Panc1 (cell line): ENCODE data around the gene KLF9.
"Not testable (repeated sequence)": the region's sequence is repeated elsewhere in the genome, so short reads cannot be mapped to it uniquely, and the experiment has no call there.

Source experiments
- POLR2AphosphoS5 ChIP-seq: IDR thresholded peaks from 2 replicates; pipeline ENCODE4 v1.6.1; 2012; ENCODE audit warnings: mild to moderate bottlenecking, low read depth, low read length, moderate library complexity
- SIN3A ChIP-seq: IDR thresholded peaks from 2 replicates; pipeline ENCODE4 v1.6.1; 2012; ENCODE audit warnings: low read depth, mild to moderate bottlenecking, low read length, moderate library complexity, borderline replicate concordance; ENCODE audit not compliant: insufficient read depth
- TCF7L2 ChIP-seq: IDR thresholded peaks from 2 replicates; pipeline ENCODE4 v1.6.1; 2011; ENCODE audit warnings: mild to moderate bottlenecking, low read depth, low read length, inconsistent platforms
- TF ChIP-seq, protein P1 (sequence below): fragments of 450-650 bp; IDR thresholded peaks from 2 replicates; pipeline ENCODE4 v1.5.1; 2017; ENCODE audit warnings: mild to moderate bottlenecking
- TF ChIP-seq, protein P2 (sequence below), 2 experiments: IDR thresholded peaks; 2 replicates each; pipeline ENCODE4 v1.6.1; 2011 to 2012; ENCODE audit warnings: low read depth in 2 of 2, control low read depth in 1 of 2, low read length in 1 of 2, mild to moderate bottlenecking in 1 of 2, moderate library complexity in 1 of 2; ENCODE audit not compliant: insufficient read depth in 1 of 2

DNA sequence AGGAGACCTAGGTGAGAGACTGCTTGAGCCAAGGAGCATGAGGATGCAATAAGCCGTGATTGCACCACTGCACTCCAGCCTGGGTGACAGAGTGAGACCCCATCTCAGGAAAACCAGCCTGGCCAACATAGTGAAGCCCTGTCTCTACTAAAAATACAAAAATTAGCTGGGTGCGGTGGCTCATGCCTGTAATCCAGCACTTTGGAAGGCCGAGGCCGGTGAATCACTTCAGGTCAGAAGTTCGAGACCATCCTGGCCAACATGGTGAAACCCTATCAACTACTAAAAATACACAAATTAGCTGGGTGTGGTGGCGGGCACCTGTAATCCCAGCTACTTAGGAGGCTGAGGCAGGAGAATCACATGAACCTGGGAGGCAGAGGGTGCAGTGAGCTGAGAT lies 13.2 kb downstream of the KLF9 start:
- TF ChIP-seq, protein P1, sequence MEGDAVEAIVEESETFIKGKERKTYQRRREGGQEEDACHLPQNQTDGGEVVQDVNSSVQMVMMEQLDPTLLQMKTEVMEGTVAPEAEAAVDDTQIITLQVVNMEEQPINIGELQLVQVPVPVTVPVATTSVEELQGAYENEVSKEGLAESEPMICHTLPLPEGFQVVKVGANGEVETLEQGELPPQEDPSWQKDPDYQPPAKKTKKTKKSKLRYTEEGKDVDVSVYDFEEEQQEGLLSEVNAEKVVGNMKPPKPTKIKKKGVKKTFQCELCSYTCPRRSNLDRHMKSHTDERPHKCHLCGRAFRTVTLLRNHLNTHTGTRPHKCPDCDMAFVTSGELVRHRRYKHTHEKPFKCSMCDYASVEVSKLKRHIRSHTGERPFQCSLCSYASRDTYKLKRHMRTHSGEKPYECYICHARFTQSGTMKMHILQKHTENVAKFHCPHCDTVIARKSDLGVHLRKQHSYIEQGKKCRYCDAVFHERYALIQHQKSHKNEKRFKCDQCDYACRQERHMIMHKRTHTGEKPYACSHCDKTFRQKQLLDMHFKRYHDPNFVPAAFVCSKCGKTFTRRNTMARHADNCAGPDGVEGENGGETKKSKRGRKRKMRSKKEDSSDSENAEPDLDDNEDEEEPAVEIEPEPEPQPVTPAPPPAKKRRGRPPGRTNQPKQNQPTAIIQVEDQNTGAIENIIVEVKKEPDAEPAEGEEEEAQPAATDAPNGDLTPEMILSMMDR, result not testable (repeated sequence)
- TF ChIP-seq, protein P2, sequence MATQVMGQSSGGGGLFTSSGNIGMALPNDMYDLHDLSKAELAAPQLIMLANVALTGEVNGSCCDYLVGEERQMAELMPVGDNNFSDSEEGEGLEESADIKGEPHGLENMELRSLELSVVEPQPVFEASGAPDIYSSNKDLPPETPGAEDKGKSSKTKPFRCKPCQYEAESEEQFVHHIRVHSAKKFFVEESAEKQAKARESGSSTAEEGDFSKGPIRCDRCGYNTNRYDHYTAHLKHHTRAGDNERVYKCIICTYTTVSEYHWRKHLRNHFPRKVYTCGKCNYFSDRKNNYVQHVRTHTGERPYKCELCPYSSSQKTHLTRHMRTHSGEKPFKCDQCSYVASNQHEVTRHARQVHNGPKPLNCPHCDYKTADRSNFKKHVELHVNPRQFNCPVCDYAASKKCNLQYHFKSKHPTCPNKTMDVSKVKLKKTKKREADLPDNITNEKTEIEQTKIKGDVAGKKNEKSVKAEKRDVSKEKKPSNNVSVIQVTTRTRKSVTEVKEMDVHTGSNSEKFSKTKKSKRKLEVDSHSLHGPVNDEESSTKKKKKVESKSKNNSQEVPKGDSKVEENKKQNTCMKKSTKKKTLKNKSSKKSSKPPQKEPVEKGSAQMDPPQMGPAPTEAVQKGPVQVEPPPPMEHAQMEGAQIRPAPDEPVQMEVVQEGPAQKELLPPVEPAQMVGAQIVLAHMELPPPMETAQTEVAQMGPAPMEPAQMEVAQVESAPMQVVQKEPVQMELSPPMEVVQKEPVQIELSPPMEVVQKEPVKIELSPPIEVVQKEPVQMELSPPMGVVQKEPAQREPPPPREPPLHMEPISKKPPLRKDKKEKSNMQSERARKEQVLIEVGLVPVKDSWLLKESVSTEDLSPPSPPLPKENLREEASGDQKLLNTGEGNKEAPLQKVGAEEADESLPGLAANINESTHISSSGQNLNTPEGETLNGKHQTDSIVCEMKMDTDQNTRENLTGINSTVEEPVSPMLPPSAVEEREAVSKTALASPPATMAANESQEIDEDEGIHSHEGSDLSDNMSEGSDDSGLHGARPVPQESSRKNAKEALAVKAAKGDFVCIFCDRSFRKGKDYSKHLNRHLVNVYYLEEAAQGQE (IDR thresholded peaks at IDR 0.05; ENCODE audit: insufficient read depth in 1 of 2, low read depth in 2 of 2, low read length in 1 of 2), result not testable (repeated sequence)
- TF ChIP-seq POLR2AphosphoS5, TCF7L2, SIN3A: not testable (repeated sequence)
